GM21423 (cell line): ENCODE results near the gene PHACTR3.

Source experiments
- ATAC-seq: cut with Tn5 transposase; IDR thresholded peaks from one replicate; pipeline ENCODE4 v1.9.1; 2021; ENCODE audit warnings: mild to moderate bottlenecking, moderate library complexity; ENCODE audit not compliant: unreplicated experiment

Gene PHACTR3

GRCh38 chr20:59725476-59726280 lies 121.3 kb downstream of the PHACTR3 start:
- ATAC-seq = no peak

DNA sequence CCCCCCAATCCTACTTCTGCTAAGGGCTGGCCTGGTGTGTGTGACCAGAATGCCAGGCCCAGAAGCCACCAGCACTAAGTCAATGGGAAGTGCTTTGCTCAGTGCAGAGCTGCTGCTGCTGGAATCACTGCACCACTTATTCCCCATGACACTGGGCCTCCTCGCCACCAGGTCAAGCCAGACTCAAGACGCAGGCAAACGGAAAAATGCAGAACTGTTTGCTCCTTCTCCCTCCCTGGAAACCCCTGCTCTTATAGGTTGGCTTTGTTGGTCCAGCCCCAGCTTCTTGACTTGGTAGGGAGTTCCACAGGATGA lies 121.9 kb downstream of the PHACTR3 start:
- no peak for ATAC-seq

- ATAC-seq = no peak
These were observed 124.5 kb downstream of the PHACTR3 start for GRCh38 chr20:59728722-59729430.

GRCh38 chr20:59729506-59729905 lies 125.2 kb downstream of the PHACTR3 start:
- no peak for ATAC-seq

GRCh38 chr20:59730722-59731121 lies 126.4 kb downstream of the PHACTR3 start:
- ATAC-seq = no peak

GRCh38 chr20:59731376-59731775 lies 127.0 kb downstream of the PHACTR3 start:
- ATAC-seq = no peak

GRCh38 chr20:59733351-59733750 lies 129.0 kb downstream of the PHACTR3 start:
- ATAC-seq = no peak

GRCh38 chr20:59735486-59735885 lies 131.1 kb downstream of the PHACTR3 start:
- no peak for ATAC-seq

- ATAC-seq = no peak
These were observed 131.6 kb downstream of the PHACTR3 start for GRCh38 chr20:59735917-59736316.

DNA sequence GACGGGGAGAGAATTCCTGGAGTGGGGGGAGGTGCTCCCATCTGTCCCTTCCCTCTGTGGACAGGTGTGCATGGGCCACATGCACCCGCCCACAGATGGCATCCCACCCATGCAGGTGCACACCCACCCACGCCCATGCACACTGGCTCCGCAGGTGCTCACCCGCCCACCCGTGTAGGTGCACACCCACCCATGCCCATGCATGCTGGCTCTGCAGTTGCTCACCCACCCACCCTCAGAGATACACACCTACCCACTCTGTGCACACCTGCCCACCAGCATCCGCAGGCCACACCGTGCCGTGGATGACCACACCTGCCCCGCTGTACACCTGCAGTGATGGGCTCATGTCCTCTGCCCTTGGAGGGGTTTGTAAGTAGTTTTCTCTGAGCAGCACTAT lies 132.0 kb downstream of the PHACTR3 start:
- ATAC-seq = no peak

DNA sequence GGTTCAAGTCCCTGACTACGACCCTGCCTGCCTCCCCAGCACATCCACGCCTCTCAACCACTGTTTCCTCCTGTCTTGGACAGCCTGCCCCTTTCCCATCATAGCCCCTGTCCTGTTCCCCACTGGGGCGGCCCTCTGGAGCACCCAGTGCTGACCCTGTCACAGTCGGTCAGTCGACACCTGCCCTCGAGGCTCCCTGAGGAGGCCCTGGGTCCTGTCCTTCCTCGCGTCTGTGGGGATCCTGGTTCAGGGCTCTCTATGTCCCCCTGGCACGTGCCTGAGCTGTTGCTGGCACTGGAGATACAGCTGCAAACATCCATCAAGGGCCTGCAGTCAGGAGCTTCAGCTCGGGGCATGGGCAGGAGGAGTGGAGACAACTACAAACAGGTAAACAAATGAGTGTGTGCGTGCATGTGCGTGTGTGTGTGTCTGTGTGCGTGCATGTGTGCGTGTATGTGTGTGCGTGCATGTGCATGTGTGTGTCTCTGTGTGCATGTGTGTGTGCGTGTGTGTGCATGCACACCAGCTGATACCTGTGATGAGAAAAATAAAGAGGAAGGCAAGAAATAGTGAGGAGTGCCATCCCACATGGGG lies 132.8 kb downstream of the PHACTR3 start:
- ATAC-seq = no peak

- no peak for ATAC-seq
These were observed 133.5 kb downstream of the PHACTR3 start for GRCh38 chr20:59737816-59738215.

DNA sequence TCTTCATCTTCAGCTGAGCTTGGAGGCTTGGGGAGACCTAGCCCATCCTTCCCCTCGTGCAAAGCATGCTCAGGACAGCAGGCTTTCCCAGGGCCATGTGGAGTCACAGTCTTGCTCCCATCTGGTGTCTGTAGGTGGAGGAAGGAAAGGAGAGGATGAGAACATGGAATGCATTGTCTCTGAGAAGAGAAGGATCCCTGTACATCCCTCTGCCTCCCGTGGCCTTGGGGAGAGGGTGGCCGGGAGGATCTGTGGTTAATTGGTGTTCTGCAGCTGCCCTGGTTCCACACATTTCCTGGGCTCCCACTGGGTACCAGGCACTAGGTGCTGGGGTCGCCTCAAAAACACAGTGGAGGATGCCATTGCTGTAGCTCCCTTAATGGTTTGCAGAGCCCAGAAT lies 134.5 kb downstream of the PHACTR3 start:
- ATAC-seq = no peak

DNA sequence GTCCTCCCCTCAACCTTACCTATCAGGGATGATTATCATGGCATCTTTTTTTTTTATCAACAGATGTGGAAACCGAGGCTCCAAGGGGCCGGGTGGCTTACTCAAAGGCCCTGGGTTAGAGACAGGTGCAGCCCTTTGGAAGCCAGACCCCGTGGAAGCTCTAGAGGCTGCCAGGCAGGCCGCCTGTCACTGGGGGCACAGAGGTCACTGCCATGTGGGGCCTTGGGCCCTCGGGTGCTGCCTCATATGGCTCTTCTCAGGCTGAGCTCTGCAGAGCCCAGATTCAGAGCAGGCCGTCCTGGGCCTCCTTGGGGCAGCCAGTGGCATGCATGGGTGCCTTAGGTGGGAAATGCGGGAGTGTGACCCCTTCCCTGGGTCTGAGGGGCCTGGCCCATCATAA lies 136.3 kb downstream of the PHACTR3 start:
- ATAC-seq = no peak

- no peak for ATAC-seq
These were observed 136.7 kb downstream of the PHACTR3 start for GRCh38 chr20:59741073-59741472.

GRCh38 chr20:59742351-59743095 lies 138.2 kb downstream of the PHACTR3 start:
- no peak for ATAC-seq

DNA sequence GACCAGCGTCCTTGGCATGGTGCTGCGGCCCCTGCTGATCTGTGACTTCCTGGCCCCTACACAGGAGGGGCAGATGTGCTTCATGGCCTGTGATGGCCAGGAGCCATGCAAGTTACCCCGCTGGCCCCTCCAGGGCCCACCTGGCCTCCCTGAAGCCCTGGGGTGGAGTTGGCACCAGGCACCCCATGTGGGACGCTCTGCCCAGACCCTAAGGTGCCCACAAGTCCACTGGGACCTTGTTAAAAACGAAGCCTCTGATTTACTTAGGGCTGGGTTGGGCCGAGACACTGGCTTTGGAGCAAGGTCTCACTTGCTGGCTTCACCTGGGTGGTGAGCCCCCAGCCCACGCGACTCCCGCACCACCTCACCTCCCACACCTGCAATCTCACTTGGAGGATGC lies 139.0 kb downstream of the PHACTR3 start:
- no peak for ATAC-seq

GRCh38 chr20:59743767-59744485 lies 139.6 kb downstream of the PHACTR3 start:
- no peak for ATAC-seq

DNA sequence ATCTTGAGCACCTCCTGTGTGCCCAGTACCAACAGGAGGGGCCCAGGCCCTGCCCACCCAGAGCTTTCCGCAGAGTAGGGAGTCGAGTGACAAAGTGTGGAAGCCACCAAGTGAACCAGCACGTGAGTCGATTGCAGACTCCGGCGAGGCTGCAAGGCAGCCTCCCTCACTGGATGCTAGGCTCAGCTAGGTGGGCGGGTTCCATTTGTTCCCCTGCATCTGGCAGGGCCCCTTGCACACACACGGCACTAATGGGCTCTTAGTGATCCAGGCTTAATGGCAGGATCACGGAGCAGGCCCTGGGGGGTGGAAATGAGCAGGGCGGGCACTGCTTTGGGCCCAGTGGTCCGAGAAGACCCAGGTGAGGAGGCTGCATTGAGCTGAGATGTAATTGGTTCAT lies 140.4 kb downstream of the PHACTR3 start:
- ATAC-seq = no peak

- no peak for ATAC-seq
These were observed 140.9 kb downstream of the PHACTR3 start for GRCh38 chr20:59745201-59745600.

DNA sequence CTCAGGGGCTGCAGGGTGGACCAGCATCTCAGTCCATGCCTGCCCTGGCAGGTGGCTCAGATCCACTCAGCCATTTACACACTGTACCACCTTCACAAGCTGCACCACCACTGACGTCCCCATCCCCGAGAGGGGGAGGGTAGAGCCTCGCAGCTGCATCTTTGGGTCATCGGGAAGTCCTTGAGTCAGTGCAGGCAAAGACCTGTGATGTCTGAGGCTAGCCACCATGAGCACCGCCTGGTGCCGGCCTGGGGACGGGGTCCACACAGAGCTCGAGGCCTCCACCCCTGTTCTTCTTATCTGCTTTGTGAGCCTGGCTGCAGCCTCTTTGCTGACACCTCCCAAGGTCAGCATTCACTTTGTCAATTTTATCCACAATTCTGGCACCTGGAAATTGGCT lies 141.4 kb downstream of the PHACTR3 start:
- ATAC-seq = no peak
